ENCODE results near the gene SPPL3. TPM values are rescaled to one million over a fixed set of nuclear protein-coding genes. Genes with fewer than 3 reads are reported as not detected.

Gene SPPL3
- total RNA-seq, 1 experiment from 2014 or later = 12.5 TPM

DNA sequence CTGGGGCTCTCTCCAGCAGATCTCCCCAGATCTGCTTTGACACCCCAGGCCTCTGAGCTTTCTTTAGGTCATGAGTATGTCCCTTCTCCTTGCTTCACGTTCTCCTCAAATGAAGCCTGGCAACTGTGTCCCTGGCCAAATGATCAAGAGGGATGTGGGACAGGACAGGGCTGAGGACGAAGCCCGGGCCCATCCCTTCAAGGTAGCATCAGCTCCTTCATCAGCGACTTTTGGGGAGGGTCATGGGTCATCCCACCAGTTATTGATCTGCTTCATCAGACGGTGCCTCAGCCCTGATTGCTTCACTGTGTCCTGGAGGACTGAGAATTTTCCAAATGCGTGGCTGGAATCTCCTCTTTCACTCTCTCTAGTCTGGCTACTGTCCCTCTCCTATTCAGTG is 146.2 kb downstream of the SPPL3 start:
- DNase-seq (ENCODE audit: extremely low read depth, low read depth) = no peak

DNA sequence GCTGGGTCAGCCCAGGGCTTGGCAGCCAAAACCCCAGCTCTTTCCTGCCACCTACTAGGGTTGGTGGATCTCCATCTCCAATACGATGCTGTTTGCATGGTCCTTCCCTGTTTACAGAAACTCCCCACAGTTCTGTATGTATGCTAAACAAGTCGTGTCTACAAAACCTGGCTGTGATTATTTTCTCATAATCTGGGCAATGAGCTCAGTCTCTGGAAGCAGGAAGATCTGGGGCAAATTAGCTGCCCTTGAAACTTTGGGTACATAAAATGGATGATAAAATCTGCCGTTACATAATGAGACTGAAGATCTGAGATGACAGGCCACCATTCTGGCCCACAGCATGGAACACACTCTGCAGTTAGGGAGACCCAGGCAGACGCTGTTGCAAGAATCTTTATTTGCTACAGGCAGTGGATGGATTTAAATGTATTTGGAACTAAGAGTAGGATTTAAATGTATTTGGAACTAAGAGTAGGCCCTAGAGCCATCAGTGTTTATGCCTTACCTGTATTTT is 146.9 kb downstream of the SPPL3 start:
- DNase-seq (ENCODE audit: extremely low read depth, low read depth) = no peak

DNA sequence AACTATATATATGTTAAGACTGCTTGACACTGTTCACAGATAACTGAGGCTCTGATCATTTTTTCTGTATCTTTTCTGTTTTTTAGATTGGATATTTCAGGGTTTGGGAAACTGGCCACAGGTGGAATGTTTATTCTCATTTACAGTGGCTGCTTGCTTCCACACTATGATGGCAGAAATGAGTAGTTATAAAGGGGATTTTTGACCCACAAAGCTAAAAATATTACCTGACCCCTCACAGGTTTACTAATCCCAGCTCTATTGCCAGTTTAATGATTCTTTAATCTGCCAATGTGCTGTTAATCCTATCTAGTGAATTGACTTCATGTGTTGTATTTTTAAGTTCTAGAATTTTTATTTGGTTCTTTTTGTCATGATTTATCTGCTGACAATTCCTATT is 148.9 kb downstream of the SPPL3 start:
- no peak for DNase-seq (ENCODE audit: extremely low read depth, low read depth)

DNA sequence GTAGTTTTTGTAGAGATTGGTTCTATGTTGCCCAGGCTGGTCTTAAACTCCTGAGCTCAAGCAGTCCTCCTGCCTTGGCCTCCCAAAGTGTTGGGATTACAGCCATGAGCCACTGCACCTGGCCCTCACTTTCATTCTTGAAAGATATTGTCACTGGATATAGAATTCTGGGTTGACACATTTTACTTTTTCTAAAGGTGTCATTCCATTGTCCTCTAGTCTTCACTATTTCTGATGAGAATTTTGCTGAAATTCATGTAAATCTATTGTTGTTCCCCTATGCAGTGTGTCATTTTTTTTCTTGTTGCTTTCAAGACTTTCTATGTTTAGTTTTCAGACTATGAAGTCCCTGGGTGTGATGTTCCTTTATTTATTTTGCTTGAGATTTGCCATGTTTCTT is 149.4 kb downstream of the SPPL3 start:
- no peak for DNase-seq (ENCODE audit: extremely low read depth, low read depth)

DNA sequence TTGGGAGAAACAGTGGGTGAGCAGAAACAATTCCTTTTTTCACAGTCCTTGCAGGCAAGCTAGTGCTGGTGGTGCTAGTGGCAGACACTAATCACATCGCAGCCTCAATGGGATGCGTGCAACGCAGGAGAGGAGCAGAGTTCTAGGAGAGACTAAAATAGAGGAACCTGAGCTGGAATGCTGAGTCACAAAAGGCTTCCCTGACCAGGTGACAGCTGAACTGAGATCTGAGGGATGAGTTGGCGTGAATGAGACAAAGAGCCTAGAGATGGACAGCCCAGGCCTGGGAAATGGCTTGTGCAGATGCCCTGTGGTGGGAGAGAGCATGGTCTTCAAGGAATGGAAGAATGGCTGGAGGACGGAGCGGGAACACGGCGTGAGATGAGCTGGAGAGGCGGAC is 152.8 kb downstream of the SPPL3 start:
- DNase-seq (ENCODE audit: extremely low read depth, low read depth) = no peak

DNA sequence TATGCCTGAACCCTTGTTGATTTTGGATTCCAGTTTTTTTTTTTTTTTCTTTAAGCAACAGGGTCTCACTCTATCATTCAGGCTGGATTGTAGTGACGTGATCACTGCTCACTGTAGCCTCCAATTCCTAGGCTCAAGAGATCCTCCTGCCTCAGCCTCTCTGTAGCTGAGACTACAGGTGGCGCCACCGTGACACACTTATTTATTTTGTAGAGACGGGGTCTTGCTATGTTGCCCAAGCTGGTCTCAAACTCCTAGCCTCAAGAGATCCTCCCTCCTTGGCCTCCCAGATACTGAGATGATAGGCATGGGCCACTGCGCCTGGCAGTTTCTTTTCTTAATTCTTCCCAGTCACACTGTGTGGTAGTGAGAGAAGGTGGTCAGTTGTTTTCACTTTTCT is 153.4 kb downstream of the SPPL3 start:
- DNase-seq (ENCODE audit: extremely low read depth, low read depth) = no peak

DNA sequence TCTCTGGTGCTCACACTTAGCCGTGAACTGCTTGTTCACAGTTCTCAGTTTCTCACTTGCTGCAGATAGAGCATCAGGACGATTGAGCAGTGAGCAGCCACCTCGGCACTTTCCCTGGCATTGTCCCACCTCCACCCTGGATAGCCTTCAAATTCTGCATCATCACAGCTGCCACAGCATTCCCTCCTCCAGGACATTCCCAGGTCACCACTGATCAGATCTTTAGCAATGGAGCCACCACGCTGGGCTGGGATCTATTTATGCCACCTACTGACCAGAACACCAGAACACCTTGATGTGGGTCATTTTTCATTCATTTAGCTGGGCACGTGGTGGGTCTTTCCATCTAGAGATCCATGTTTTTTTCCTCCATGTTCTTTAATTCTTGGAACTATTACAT is 154.9 kb downstream of the SPPL3 start:
- no peak for DNase-seq (ENCODE audit: extremely low read depth, low read depth)

DNA sequence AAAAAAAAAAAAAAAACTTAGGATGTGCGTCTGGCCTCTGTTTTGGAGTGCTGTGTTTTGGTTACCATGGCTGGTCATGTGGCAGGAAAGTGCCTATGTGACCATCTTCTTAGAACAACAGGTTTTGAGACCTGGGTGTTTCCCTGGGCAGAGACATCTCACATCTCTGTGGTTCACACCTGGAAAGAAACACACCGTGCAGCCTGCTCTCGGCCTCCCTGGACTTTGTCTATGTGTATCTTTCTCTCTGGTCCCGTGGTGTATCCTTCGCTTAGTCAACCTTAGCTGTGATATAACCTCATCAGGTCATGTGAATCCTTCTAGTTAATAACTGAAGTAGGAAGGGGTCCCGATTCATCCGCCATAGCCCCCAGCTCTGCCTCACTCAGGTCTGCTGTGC is 155.9 kb downstream of the SPPL3 start:
- DNase-seq (ENCODE audit: extremely low read depth, low read depth) = no peak

DNA sequence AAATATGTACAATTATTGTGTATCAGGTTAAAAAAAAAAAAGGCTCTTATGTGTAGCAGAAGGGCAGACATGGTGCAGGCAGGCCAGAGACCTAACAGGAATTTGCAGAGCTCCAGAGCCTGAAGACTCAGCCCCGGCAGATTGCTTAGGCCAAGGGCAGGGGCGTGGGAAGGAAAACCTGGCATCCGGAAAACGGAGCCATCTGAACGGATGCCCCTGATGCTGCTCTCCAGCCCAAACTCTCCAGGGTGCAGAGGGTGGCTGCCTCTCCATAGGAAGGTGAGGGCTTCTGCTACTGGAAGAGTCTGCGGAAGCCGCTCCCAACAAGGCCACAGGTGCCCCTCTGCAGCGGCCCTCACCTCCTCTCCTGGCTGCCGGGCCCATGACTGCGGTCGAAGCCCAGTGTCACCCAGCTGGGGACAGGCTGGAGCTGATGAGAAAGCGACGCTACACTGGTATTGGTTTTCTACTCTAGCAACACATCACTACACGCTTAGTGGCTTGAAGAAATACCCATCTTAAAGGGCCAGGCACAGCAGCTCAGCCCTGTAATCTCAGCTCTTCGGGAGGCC is 159.2 kb downstream of the SPPL3 start:
- no peak for DNase-seq (ENCODE audit: extremely low read depth, low read depth)

DNA sequence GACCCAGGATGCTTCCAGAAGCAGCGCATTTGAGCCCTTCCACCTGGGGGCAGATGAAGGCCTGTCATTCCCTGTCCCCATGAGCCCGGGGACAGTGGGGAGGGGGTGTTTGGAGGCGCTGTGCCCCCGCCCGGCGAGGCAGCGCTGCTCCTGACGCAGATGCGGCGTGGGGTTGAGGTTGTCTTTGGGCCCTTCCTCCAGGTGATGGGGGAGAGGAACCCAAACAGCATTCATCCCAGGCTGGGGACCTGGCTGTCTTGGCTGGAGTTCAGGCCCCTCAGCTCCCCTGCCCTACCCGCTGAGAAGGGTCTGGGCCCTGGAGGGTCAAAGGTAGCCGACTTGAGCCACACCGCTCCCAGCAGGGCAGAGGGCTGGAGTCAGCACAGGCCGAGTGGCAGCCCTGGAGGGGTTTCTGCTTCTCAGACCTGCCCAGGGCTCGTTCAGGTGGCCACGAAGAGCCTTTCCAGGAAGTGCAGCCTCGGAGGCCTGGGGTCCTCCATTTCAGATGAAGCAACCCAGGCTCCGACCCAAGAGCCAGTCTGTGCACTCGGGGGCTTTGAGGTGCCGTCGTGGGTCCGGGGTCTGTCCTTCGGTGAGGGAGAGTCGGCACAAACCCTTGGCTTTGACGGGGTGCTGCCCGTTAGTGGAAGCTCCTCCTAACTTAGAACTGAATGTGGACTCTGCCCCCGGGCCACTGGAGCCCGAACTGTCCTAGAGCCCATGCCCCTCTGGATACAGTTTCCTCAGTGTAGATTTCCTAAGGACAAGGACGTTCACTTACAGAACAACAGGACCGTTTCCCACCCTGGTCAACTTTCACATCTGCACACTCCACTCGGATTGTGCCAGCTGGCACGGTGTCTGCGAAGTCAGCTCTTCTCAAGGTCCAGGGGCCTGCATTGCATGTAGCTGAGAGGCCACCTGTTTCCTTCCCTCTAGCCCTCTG is 162.4 kb downstream of the SPPL3 start:
- DNase-seq (ENCODE audit: extremely low read depth, low read depth) = no peak

DNA sequence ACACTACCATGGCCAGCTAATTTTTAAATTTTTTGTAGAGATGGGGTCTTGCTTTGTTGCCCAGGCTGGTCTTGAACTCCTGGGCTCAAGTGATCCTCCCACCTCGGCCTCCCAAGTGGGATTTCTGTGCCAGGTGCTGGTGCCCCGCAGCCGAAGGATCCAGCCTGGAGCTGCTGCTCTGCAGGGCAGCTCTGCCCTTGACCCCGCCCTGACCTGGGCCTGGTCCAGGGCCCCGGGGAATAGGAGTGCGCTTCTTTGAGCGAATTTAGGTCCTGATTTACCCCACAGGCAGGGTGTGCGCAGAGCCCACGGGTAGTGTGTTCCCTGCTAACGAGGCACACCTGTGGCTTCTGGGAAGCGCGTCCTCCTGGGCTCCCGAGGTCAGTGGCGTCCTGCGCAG is 163.3 kb downstream of the SPPL3 start:
- DNase-seq (ENCODE audit: extremely low read depth, low read depth) = no peak

DNA sequence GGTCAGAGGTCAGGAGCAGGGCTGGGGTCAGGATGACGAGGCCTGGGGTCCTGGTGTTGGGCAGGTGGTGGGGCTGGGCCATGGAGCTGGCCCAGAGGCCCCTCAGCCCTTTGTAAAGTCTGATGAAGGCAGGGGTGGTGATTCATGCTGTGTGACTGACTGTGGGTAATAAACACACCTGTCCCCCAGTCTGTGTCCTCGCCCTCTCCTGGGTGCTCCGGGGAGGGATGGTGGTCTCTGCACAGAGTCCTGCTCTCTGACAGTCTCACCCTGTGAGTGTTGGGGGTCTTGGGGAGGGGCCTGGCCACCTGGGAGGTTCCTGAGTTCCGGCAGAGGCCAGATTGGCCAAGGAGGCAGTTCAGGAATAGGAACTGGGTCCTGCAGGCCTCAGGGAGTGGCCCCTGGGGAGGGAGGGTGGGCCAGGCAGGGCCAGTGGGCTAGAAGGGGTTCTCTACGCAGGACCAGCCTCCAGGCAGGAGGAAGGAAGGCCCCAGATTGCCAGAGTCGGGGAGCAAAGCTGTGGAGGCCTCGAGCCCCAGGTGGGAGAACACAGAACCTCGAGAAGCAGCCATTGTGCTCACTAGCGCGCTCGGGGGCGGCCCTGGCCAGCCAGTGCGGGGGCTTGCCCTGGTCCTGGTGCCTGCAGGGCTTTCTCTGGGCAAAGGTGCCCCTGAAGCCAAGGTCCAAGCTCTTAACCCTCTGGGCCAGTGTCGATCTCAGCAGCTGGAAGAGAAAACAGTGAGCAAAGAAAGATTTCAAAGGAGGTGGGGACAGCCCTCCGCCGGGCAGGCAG is 164.1 kb downstream of the SPPL3 start:
- no peak for DNase-seq (ENCODE audit: extremely low read depth, low read depth)

DNA sequence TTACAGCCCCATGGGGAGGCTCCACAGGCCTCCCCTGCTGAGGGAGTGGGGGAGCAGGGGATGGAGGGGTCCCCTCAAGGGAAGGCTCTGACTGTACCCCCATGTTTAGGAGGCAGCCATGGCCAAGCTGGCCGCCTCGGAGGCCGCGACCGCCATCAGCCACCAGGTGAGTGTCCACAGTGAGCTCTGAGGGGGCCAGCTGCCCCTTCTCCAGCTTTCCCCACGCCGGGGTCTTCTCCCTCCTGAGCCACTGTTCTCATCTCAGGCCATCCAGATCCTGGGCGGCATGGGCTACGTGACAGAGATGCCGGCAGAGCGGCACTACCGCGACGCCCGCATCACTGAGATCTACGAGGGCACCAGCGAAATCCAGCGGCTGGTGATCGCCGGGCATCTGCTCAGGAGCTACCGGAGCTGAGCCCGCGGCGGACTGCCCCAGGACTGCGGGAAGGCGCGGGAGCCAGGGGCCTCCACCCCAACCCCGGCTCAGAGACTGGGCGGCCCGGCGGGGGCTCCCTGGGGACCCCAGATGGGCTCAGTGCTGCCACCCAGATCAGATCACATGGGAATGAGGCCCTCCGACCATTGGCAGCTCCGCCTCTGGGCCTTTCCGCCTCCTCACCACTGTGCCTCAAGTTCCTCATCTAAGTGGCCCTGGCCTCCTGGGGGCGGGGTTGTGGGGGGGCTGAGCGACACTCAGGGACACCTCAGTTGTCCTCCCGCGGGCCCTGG is 165.0 kb downstream of the SPPL3 start:
- no peak for DNase-seq (ENCODE audit: extremely low read depth, low read depth)

DNA sequence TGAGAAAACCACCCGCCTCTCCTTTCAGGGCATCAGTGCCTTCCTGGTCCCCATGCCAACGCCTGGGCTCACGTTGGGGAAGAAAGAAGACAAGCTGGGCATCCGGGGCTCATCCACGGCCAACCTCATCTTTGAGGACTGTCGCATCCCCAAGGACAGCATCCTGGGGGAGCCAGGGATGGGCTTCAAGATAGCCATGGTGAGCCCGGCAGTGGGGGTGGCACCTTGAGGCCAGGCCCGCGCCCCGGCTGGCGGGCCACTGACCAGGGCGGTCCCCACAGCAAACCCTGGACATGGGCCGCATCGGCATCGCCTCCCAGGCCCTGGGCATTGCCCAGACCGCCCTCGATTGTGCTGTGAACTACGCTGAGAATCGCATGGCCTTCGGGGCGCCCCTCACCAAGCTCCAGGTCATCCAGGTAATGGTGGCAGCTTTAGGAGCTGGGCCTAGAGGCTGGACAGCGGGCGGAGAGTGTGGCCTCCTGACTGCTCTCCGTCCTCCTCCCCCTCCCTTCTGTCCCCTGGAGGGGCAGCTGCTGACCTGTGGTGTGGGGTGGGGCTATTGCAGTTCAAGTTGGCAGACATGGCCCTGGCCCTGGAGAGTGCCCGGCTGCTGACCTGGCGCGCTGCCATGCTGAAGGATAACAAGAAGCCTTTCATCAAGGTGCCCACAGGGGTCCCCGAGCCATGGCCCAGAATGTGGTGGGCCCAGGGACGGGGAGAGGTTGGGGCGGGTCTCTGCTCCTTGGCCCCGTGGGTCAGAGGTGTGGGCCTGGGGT is 165.7 kb downstream of the SPPL3 start:
- DNase-seq (ENCODE audit: extremely low read depth, low read depth) = no peak

DNA sequence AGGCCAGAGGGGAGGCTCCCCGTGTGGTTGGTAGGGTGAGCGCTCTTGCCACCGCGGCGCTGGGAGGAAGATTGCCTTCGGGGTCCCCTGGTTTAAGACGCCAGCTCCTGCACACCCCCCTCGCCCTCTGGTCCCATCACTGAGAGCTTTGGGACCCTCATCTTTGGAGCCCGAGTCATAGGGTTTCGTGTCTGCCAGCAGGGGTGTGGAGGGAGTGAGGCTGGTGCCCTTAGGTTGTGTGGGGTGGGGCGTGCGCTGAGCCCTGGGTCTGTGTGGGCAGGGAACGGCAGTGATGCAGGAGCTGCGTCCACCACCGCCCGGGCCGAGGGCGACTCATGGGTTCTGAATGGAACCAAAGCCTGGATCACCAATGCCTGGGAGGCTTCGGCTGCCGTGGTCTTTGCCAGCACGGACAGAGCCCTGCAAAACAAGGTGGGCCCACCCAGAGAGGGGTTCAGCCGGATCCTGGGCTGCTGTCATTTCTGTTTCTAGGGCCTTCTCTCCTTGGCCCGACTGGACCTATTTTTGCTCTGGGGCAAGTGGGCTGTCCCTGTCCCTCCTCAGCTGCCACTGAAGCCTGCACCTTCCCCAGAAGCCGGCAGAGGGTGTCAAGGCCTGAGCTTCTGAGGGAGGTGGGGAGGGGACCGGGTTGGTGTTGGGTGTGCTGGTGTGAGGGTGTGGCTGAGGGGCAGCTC is 166.5 kb downstream of the SPPL3 start:
- no peak for DNase-seq (ENCODE audit: extremely low read depth, low read depth)

DNA sequence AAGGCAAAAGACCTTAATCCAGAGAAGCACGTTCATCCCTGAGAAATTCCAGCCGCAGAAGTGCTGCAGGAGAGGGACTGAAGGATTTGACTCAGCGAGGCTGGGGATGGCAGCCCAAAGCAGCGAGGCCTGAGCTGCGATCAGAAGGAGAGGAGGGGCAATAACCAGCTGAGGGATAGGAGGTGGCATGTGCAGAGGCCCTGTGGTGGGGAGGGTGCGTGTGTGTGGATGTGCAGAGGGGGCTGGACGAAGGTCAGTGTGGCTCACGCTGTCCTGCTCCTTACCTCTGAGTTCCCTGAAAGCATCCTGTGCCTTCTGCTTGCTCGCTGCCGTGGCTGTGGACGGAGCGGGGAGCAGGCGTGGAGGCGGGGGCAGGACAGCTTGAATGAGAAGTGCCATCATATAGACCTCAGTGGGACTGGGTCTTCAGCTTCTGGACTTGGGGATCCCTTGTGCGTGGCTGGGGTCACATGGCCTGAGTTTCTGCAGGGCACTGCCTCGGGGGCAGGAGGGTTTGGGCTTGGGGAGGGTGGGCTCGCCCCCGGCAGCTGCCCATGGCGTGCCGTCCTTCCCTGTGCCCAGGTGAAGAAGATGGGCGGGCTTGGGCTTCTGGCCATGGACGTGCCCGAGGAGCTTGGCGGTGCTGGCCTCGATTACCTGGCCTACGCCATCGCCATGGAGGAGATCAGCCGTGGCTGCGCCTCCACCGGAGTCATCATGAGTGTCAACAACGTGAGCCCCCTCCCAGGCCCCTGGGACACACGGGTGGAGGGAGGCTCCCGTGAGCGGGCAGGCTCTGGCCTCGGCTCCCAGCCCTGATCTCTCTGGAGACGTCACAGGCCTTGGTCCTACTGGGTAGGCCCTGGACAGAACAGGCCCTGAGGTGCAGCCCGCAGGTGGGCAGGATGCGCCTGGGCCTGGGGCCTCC is 167.5 kb downstream of the SPPL3 start:
- no peak for DNase-seq (ENCODE audit: extremely low read depth, low read depth)

DNA sequence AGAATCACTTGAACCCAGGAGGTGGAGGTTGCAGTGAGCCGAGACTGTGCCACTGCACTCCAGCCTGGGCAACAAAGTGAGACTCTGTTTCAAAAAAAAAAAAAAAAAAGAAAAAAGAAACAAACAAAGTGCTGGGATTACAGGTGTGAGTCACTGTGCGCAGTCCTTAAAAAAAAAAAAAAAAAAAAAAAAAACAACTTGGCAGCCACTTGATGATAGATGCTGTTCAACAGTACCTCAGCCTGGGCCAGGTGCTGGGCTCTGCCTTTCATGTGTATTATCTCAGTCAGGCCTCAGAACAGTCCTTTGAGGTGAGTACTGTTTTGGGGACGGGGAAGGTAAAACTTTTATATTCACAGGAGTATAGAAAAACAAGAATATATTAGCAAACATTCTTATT is 169.0 kb downstream of the SPPL3 start:
- DNase-seq (ENCODE audit: extremely low read depth, low read depth) = no peak

DNA sequence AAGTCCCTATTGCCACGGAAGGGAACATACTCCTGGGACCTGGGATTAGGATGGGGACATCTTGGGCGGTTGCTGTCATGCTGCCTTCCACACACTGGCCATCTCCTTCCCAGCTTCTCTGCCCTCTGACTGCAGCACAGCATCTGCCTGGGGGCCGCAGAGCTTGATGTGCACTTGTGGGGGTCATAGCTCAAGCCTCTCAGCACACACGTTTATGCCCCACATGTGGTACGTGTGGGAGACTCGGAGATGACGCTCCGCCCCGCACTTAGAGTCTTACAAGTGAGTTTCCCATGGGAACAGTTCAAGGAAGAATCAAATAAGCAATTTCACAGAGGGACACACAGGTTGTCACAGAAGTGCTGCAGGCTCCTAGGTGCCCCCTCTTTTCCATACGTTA is 169.9 kb downstream of the SPPL3 start:
- no peak for DNase-seq (ENCODE audit: extremely low read depth, low read depth)

All from NCI-H460 (cell line).